ENCODE data around the gene BICDL1. TPM values are rescaled to one million over a fixed set of nuclear protein-coding genes. Genes with fewer than 3 reads are reported as not detected.

BICDL1 gene
- total and polyA plus RNA-seq, 2 donors (not counting 3 experiments of a cell fraction or from before 2014, with no cell fraction given), result 0.19 TPM; not detected in 1

DNA sequence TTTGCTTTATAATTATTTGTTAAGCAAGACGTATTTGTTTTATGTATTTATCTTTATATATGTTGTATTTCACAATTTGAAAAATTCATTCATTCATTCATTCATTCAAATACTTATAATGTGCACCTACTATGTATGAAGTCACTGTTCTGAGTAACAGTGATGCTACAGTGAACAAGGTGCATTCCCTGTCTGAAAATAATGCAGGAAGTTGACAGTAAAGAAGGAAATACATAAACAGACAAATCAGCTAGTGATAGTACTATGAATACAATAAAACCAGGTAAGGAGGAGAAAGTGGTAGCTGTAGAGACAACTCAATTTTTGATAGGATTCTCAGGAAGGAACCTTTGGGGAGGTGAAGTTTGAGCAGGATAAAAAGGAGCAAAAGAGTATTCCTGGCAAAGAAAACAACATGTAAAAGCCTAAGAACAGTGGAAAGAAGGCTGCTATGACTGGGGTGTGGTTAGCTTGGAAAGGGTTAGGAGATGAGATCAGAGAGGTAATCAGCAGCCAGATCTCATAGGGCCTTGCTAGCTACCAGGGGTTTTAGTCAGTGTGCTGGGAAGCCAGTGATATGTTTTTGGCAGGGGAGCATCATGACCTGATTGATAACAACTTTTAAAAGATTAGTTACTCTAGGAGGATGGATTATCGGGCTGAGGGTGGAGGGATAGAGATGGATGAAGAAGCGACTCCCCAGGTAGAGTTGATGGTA lies 17.4 kb downstream of the BICDL1 start:
- intact Hi-C loops (cut with micrococcal nuclease) (no loop called here), dilution Hi-C loops (cut with MboI; ENCODE audit: extremely low pct_ligation_motif_present, low sequenced_read_pairs) (no loop called here)
- Histone ChIP-seq H2AFZ (ENCODE audit: low read depth, low read length) (no peak overlapping the region), H3K36me3 (ENCODE audit: control insufficient read depth in 2 of 2, extremely low read depth in 1 of 2, insufficient read depth in 2 of 2, low read length in 2 of 2) (no peaks in the 10 kb centered on the region), H3K27me3 (ENCODE audit: control insufficient read depth in 2 of 2, insufficient read depth in 2 of 2, low read length in 2 of 2) (peaks cover 2 to 7% of the 10 kb centered on the region in 2 experiments), H4K20me1 (replicated peaks; ENCODE audit: control insufficient read depth, extremely low read depth, insufficient read depth, low read length) (no peaks in the 10 kb centered on the region), H3K79me2 (ENCODE audit: control insufficient read depth, insufficient read depth, low read length) (no peaks in the 10 kb centered on the region), H3K9me3 (replicated peaks; ENCODE audit: control insufficient read depth, insufficient read depth, low read length) (no peaks in the 10 kb centered on the region), H3K4me3 (replicated peaks in 1 of 3; ENCODE audit: insufficient read depth in 1 of 3, low read depth in 1 of 3, low read length in 3 of 3) (no peak overlapping the region), H3K4me2 (ENCODE audit: insufficient read depth, low read length) (no peak overlapping the region), H3K9ac (replicated peaks; ENCODE audit: extremely low read depth, insufficient read depth, low read length) (no peak overlapping the region), H3K4me1 (ENCODE audit: control insufficient read depth, extremely low read depth, insufficient read depth, low read length) (no peaks in the 10 kb centered on the region), H3K27ac (ENCODE audit: insufficient read depth, low read depth, low read length) (no peak overlapping the region), H3K9me1 (replicated peaks; ENCODE audit: control insufficient read depth, extremely low read depth, insufficient read depth, low read length) (no peaks in the 10 kb centered on the region)
- POLR2A ChIA-PET, result no interaction called here
- FAIRE-seq (no peak), DNase-seq (ENCODE audit: low read depth, low spot score) (no peak)
- no TSS peak for BruUV-seq (replicated peaks)
- CTCF ChIA-PET, result interaction anchor here (1.2 kb wide), 1 partner anchor 28 kb away, joined by 3 read pairs; no protein-coding TSS in a partner anchor
- no peak for TF ChIP-seq POLR2A (IDR thresholded peaks at IDR 0.05; ENCODE audit: low read depth, low read length)
- TF ChIP-seq POLR2AphosphoS5 (IDR thresholded peaks at IDR 0.05; ENCODE audit: insufficient read depth, low read depth, low read length), result no peak
- no peak for TF ChIP-seq JUN (IDR thresholded peaks at IDR 0.05; ENCODE audit: borderline replicate concordance, insufficient read depth, insufficient read length, low read depth)
- TF ChIP-seq MYC (IDR thresholded peaks at IDR 0.05; ENCODE audit: low read depth, low read length), result no peak

GRCh38 chr12:120007272-120007671 lies 18.2 kb downstream of the BICDL1 start:
- dilution Hi-C loops (cut with MboI; ENCODE audit: extremely low pct_ligation_motif_present, low sequenced_read_pairs) (no loop called here), intact Hi-C loops (cut with micrococcal nuclease) (no loop called here)
- no peaks in the 10 kb centered on the region for H3K4me1 ChIP-seq (ENCODE audit: control insufficient read depth, extremely low read depth, insufficient read depth, low read length)
- no peaks in the 10 kb centered on the region for H3K36me3 ChIP-seq (ENCODE audit: control insufficient read depth in 2 of 2, extremely low read depth in 1 of 2, insufficient read depth in 2 of 2, low read length in 2 of 2)
- TF ChIP-seq POLR2AphosphoS5 (IDR thresholded peaks at IDR 0.05; ENCODE audit: insufficient read depth, low read depth, low read length), result no peak
- H3K4me3 ChIP-seq (replicated peaks in 1 of 3; ENCODE audit: insufficient read depth in 1 of 3, low read depth in 1 of 3, low read length in 3 of 3), result no peak overlapping the region
- no peak for DNase-seq (ENCODE audit: low read depth, low spot score)
- H4K20me1 ChIP-seq (replicated peaks; ENCODE audit: control insufficient read depth, extremely low read depth, insufficient read depth, low read length), result no peaks in the 10 kb centered on the region
- POLR2A ChIA-PET, result no interaction called here
- H3K27ac ChIP-seq (ENCODE audit: insufficient read depth, low read depth, low read length), result no peak overlapping the region
- no peaks in the 10 kb centered on the region for H3K79me2 ChIP-seq (ENCODE audit: control insufficient read depth, insufficient read depth, low read length)
- H3K9me1 ChIP-seq (replicated peaks; ENCODE audit: control insufficient read depth, extremely low read depth, insufficient read depth, low read length), result no peaks in the 10 kb centered on the region
- H3K9me3 ChIP-seq (replicated peaks; ENCODE audit: control insufficient read depth, insufficient read depth, low read length), result no peaks in the 10 kb centered on the region
- CTCF ChIA-PET, result interaction anchor here (0.6 to 1.2 kb wide), 2 partner anchors 19 to 107 kb away, joined by 3 to 4 read pairs; no protein-coding TSS in a partner anchor
- H2AFZ ChIP-seq (ENCODE audit: low read depth, low read length), result no peak overlapping the region
- H3K27me3 ChIP-seq (ENCODE audit: control insufficient read depth in 2 of 2, insufficient read depth in 2 of 2, low read length in 2 of 2), result peaks cover 2 to 7% of the 10 kb centered on the region in 2 experiments
- FAIRE-seq, result no peak
- BruUV-seq (replicated peaks), result no TSS peak
- no peak overlapping the region for H3K9ac ChIP-seq (replicated peaks; ENCODE audit: extremely low read depth, insufficient read depth, low read length)
- no peak overlapping the region for H3K4me2 ChIP-seq (ENCODE audit: insufficient read depth, low read length)

Measured in endothelial cell of umbilical vein (primary cell).